Activated CD8-positive, alpha-beta T cell treated with anti-CD3 and anti-CD28 coated beads for 36 hours (primary cell): ENCODE data around the gene CCDC188. TPM values are rescaled to one million over a fixed set of nuclear protein-coding genes. Genes with fewer than 3 reads are reported as not detected.
A peak's percentile ranks its signal among the peaks of the same experiment; 100 is the strongest.

Source experiments
- ATAC-seq: fragments of 200-7000 bp; cut with Tn5 transposase; one replicate; pipeline ENCODE4 v1.10.0; 2021; ENCODE audit warnings: mild to moderate bottlenecking, moderate library complexity
- CTCF ChIA-PET: fragments of 350-600 bp; sonication (Branson Sonifier 250); formaldehyde crosslinking; loops from one replicate; lab custom pipeline; 2021; ENCODE audit warnings: antibody characterized with exemption; lab: Charles Lee
- POLR2A ChIA-PET: fragments of 350-600 bp; sonication (Branson Sonifier 250); formaldehyde crosslinking; loops from one replicate; lab custom pipeline; 2021; ENCODE audit warnings: antibody characterized with exemption; lab: Charles Lee
- DNase-seq: peaks from one replicate; pipeline ENCODE4 v3.0.0-alpha.2; 2020
- H3K27ac Mint-ChIP-seq: one replicate; pipeline ENCODE4 v1.8.0; 2021; ENCODE audit warnings: mild to moderate bottlenecking, mixed read lengths
- H3K27me3 Mint-ChIP-seq: one replicate; pipeline ENCODE4 v1.8.0; 2021; ENCODE audit warnings: mixed read lengths
- H3K36me3 Mint-ChIP-seq: one replicate; pipeline ENCODE4 v1.8.0; 2021; ENCODE audit warnings: low read depth, mixed read lengths
- H3K4me1 Mint-ChIP-seq: one replicate; pipeline ENCODE4 v1.8.0; 2021; ENCODE audit warnings: low read depth, mixed read lengths
- H3K4me3 Mint-ChIP-seq: one replicate; pipeline ENCODE4 v1.8.0; 2021; ENCODE audit warnings: mild to moderate bottlenecking, moderate library complexity, mixed read lengths
- H3K9me3 Mint-ChIP-seq: one replicate; pipeline ENCODE4 v1.8.0; 2021; ENCODE audit warnings: mixed read lengths
- intact Hi-C: fragments of 100-400 bp; cut with micrococcal nuclease; formaldehyde crosslinking; loops from one replicate; pipeline ENCODE4 v1.10.0; 2022
- total RNA-seq, 2 experiments: library from RNA; stranded (reverse); gene quantifications; one replicate each; pipeline ENCODE4 v1.2.3, GENCODE V29; 2021
- TF ChIP-seq, protein P1 (sequence below): fragments of 200-600 bp; IDR thresholded peaks from one replicate; pipeline ENCODE4 v1.8.0; 2022; ENCODE audit warnings: antibody characterized with exemption, mild to moderate bottlenecking

The CCDC188 gene
- total RNA-seq, 2 experiments from 2014 or later: not detected

DNA sequence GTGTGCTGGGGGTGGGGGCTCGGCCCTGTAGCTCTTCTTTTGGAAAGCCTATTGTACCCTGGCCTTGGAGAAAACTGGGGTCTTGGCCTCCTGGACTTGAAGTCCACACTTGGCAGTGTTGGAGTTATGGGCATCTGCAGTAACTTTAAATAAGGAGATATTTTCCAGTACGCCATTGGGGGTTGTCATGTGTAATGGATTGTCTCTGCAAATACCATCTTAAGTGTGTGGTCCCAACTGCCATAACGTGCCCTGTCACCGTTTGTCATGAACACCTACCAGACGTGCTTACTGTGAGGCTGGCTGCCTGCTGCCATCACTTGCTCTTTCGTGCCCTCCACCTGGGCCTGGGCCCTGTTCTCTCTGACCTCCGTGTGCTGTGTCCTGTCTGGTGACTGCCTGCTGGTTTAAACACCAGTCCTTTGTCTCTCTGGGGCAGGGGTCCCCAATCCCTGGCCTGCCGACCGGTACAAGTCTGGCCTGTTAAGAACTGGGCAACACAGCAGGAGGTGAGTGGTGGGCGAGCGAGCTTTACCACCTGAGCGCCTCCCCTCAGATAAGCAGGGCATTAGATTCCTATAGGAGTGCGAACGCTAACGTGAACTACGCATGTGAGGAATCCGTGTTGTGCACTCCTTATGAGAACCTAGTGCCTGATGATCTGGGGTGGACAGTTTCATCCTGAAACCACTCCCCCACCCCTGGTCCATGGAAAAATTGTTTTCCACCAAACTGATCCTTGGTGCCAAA lies 22.8 kb downstream of the CCDC188 start:
- TF ChIP-seq, protein P1, sequence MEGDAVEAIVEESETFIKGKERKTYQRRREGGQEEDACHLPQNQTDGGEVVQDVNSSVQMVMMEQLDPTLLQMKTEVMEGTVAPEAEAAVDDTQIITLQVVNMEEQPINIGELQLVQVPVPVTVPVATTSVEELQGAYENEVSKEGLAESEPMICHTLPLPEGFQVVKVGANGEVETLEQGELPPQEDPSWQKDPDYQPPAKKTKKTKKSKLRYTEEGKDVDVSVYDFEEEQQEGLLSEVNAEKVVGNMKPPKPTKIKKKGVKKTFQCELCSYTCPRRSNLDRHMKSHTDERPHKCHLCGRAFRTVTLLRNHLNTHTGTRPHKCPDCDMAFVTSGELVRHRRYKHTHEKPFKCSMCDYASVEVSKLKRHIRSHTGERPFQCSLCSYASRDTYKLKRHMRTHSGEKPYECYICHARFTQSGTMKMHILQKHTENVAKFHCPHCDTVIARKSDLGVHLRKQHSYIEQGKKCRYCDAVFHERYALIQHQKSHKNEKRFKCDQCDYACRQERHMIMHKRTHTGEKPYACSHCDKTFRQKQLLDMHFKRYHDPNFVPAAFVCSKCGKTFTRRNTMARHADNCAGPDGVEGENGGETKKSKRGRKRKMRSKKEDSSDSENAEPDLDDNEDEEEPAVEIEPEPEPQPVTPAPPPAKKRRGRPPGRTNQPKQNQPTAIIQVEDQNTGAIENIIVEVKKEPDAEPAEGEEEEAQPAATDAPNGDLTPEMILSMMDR: no peak
- Mint-ChIP-seq H3K27ac (peak overlapping the region; percentile 69), H3K4me1 (peaks cover 31% of the 10 kb centered on the region)

DNA sequence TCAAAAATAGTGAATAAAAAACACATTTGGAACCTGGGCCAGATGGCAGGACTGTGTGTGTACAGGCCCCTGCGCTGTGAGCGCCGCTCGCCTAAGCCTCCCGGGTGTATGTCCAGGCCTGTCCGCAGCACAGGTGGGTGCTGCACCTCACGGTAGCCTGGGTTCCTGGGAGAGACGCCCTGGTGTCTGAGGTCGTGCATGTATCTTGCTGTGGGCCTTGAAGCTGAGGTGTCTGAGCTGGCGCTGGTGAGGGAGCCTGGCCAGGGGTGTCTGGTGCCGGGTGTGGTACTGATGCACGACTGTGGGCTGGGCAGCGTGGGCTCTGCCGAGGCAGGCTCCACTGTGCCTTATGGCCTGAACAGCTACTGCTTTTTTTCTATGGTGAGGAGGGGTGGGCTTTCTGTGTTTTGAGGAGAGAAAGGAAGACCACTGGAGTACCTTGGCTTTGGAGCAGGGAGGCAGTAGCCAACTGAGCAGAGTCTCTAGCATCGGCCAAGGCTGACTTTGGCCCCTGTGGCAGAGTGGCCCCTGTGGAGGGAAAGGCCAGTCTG lies 23.5 kb downstream of the CCDC188 start:
- peak overlapping the region; percentile 63 for H3K27ac Mint-ChIP-seq
- TF ChIP-seq, protein P1: no peak
- intact Hi-C loops: loop anchor here (5.0 kb wide), 1 partner anchor 155 kb away; no protein-coding TSS in a partner anchor
- no peak overlapping the region for H3K4me3 Mint-ChIP-seq
- H3K36me3 Mint-ChIP-seq: peaks cover 36% of the 10 kb centered on the region
- ATAC-seq: no peak
- ChIA-PET CTCF (interaction anchor here (1.4 kb wide), 1 partner anchor 26 kb away, joined by 3 read pairs; no protein-coding TSS in a partner anchor), POLR2A (interaction anchor here (0.6 to 8.4 kb wide), 6 partner anchors 8 to 45 kb away, joined by 3 to 111 read pairs (median 4); partner anchors contain the start of genes RANBP1 and TRMT2A)
- H3K9me3 Mint-ChIP-seq: no peaks in the 10 kb centered on the region
- H3K27me3 Mint-ChIP-seq: no peaks in the 10 kb centered on the region
- DNase-seq: no peak
- peaks cover 27% of the 10 kb centered on the region for H3K4me1 Mint-ChIP-seq

More for the DNA sequence above, 22.8 kb downstream of the CCDC188 start:
- intact Hi-C loops: loop anchor here (5.0 kb wide), 1 partner anchor 156 kb away; no protein-coding TSS in a partner anchor
- no peak for ATAC-seq
- ChIA-PET CTCF (interaction anchor here (1.1 to 2.0 kb wide), 5 partner anchors 8 to 157 kb away, joined by 3 to 11 read pairs (median 5); no protein-coding TSS in a partner anchor), POLR2A (interaction anchor here (0.6 to 8.4 kb wide), 7 partner anchors 10 to 45 kb away, joined by 3 to 111 read pairs (median 4); partner anchors contain the start of genes RANBP1 and TRMT2A)
- no peaks in the 10 kb centered on the region for H3K27me3 Mint-ChIP-seq
- H3K9me3 Mint-ChIP-seq: no peaks in the 10 kb centered on the region
- DNase-seq: no peak
- H3K4me3 Mint-ChIP-seq: no peak overlapping the region
- H3K36me3 Mint-ChIP-seq: peaks cover 34% of the 10 kb centered on the region

DNA sequence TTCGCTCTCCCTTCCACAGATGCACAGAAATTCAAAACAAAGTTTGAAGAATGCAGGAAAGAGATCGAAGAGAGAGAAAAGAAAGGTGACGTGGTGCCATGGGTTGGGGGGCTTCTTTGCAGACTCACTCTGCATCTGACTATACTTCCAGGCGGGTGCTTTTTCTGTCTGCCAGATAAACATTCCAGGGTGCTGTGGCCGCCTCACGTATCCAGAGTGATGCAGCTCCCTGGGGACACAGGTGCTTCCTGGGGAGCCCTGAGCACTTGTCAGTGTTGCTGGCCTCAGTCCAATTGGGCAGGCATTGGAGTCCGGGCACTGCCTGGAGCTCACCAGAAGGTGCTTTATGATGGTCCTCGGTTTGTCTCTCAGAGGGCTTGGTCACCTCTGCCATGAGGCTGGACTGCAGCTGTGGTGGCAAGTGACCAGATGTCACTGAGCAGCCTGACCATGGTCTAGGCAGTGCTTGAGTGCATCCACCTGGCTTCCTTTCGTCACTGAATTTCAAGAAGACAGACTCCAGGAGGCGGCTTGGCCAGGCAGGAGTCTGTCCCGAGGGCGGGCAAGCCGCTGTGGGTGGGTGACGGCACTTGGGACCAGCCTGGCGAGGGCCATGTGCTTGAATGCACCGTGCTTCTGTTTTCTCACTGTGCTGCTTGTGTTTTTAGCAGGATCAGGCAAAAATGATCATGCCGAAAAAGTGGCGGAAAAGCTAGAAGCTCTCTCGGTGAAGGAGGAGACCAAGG lies 24.4 kb downstream of the CCDC188 start:
- Mint-ChIP-seq H3K36me3 (peaks cover 46% of the 10 kb centered on the region), H3K4me3 (no peak overlapping the region), H3K27me3 (no peaks in the 10 kb centered on the region), H3K27ac (peak overlapping the region; percentile 9), H3K9me3 (no peaks in the 10 kb centered on the region), H3K4me1 (peaks cover 35% of the 10 kb centered on the region)
- ATAC-seq (no peak), DNase-seq (no peak)
- intact Hi-C loops: loop anchor here (5.0 kb wide), 1 partner anchor 154 kb away; no protein-coding TSS in a partner anchor
- POLR2A ChIA-PET: interaction anchor here (1.0 to 8.4 kb wide), 6 partner anchors 9 to 32 kb away, joined by 3 to 111 read pairs (median 6); partner anchors contain the start of genes RANBP1 and TRMT2A
- CTCF ChIA-PET: no interaction called here
- TF ChIP-seq, protein P1: no peak

- TF ChIP-seq, protein P1: no peak
- Mint-ChIP-seq H3K4me1 (peaks cover 39% of the 10 kb centered on the region), H3K27ac (peak overlapping the region; percentile 25), H3K36me3 (peaks cover 53% of the 10 kb centered on the region), H3K27me3 (no peaks in the 10 kb centered on the region), H3K4me3 (no peak overlapping the region), H3K9me3 (no peaks in the 10 kb centered on the region)
- ATAC-seq (no peak), DNase-seq (no peak)
- ChIA-PET CTCF (interaction anchor here (1.5 kb wide), 1 partner anchor 15 kb away, joined by 3 read pairs; no protein-coding TSS in a partner anchor), POLR2A (interaction anchor here (1.2 to 8.4 kb wide), 4 partner anchors 8 to 25 kb away, joined by 3 to 111 read pairs (median 12); partner anchors contain the start of genes RANBP1 and TRMT2A)
- intact Hi-C loops: loop anchor here (5.0 kb wide), 1 partner anchor 153 kb away; no protein-coding TSS in a partner anchor
Measured at GRCh38 chr22:20125201-20126174, 25.4 kb downstream of the CCDC188 start.
